Stimulated activated naive CD8-positive, alpha-beta T cell treated with anti-CD3 and anti-CD28 coated beads, Interleukin-15, amount 100 ng/mL, for 72 hours (primary cell): ENCODE results near the gene HBD.

ENCODE experiments used
- ATAC-seq: fragments of 150-1000 bp; cut with Tn5 transposase; 2 replicates; pipeline ENCODE4 v1.10.0; 2021; ENCODE audit warnings: mild to moderate bottlenecking, moderate library complexity
- DNase-seq, 2 donors: peaks; one replicate each; pipeline ENCODE4 v3.0.0; 2021 to 2022
- H3K27ac Mint-ChIP-seq, 2 donors: one replicate each; pipeline ENCODE4 v1.8.0; 2022; ENCODE audit warnings: mild to moderate bottlenecking in 2 of 2, mixed read lengths in 2 of 2, moderate library complexity in 2 of 2
- H3K27me3 Mint-ChIP-seq: one replicate; pipeline ENCODE4 v1.8.0; 2022; ENCODE audit warnings: mixed read lengths
- H3K4me1 Mint-ChIP-seq: one replicate; pipeline ENCODE4 v1.8.0; 2022; ENCODE audit warnings: mild to moderate bottlenecking, mixed read lengths
- H3K4me3 Mint-ChIP-seq, 2 donors: one replicate each; pipeline ENCODE4 v1.8.0; 2022; ENCODE audit warnings: mild to moderate bottlenecking in 2 of 2, mixed read lengths in 2 of 2, moderate library complexity in 1 of 2
- H3K9me3 Mint-ChIP-seq, 2 donors: one replicate each; pipeline ENCODE4 v1.8.0; 2022; ENCODE audit warnings: mixed read lengths in 2 of 2

Gene HBD

DNA sequence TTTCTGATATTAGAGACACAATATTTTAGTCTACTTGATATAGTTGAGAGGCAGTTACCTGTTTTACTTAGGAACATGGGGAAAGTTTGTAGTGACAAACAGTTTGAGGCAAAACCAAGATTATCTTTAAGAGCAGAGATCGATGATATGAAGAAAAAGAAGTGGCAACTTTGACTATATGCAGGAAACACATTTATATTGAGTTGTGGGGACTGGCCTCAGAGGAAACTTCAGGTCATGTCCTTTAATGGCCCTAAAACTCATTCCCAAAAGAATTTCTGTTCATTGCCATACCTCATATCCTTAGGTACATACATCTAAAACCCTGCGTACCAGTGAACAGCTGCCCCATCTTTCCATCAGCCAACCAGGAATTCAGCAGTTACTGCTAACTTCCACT, 10.9 kb upstream of the HBD start:
- Mint-ChIP-seq H3K9me3 (no peaks in the 10 kb centered on the region), H3K4me3 (no peak overlapping the region), H3K27me3 (peaks cover 9% of the 10 kb centered on the region), H3K27ac (no peak overlapping the region), H3K4me1 (no peaks in the 10 kb centered on the region)
- ATAC-seq = no peak
- DNase-seq = no peak

- H3K9me3 Mint-ChIP-seq = no peaks in the 10 kb centered on the region
- H3K27me3 Mint-ChIP-seq = peaks cover 16% of the 10 kb centered on the region
- H3K4me3 Mint-ChIP-seq = no peak overlapping the region
- no peak for ATAC-seq
- no peaks in the 10 kb centered on the region for H3K4me1 Mint-ChIP-seq
- DNase-seq = no peak
- H3K27ac Mint-ChIP-seq = no peak overlapping the region
Measured at GRCh38 chr11:5243816-5244180, 9.5 kb upstream of the HBD start.

GRCh38 chr11:5242933-5243815, 8.9 kb upstream of the HBD start:
- Mint-ChIP-seq H3K27ac (no peak overlapping the region), H3K4me3 (no peak overlapping the region), H3K4me1 (no peaks in the 10 kb centered on the region), H3K9me3 (no peaks in the 10 kb centered on the region), H3K27me3 (peaks cover 22% of the 10 kb centered on the region)
- no peak for DNase-seq
- no peak for ATAC-seq

- H3K27me3 Mint-ChIP-seq = peaks cover 22% of the 10 kb centered on the region
- H3K27ac Mint-ChIP-seq = no peak overlapping the region
- H3K4me1 Mint-ChIP-seq = no peaks in the 10 kb centered on the region
- no peaks in the 10 kb centered on the region for H3K9me3 Mint-ChIP-seq
- ATAC-seq (no peak), DNase-seq (no peak)
- H3K4me3 Mint-ChIP-seq = no peak overlapping the region
Measured at GRCh38 chr11:5242208-5242607, 7.9 kb upstream of the HBD start.

DNA sequence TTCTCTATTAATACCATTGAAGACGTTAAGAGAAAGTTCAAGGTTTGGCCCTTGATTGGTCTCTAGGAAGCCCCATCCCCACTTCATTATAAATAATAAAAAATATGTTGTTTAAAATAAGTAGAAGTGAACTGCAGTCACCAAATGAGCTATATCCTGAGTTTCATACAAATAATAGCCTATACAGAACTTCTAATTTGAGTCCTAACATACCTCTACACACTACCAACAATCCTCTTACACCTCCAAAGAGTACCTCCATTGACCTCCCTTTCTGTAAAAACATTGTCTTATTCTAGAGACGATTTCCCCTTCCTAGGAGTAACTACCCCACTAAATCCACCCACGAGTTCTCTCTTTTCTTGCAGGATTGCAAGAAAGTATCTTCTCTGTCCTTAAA, 7.2 kb upstream of the HBD start:
- H3K9me3 Mint-ChIP-seq = no peaks in the 10 kb centered on the region
- no peak overlapping the region for H3K4me3 Mint-ChIP-seq
- peaks cover 22% of the 10 kb centered on the region for H3K27me3 Mint-ChIP-seq
- H3K27ac Mint-ChIP-seq = no peak overlapping the region
- no peak for DNase-seq
- no peaks in the 10 kb centered on the region for H3K4me1 Mint-ChIP-seq
- no peak for ATAC-seq

- Mint-ChIP-seq H3K27me3 (peaks cover 26% of the 10 kb centered on the region), H3K27ac (no peak overlapping the region), H3K4me3 (no peak overlapping the region), H3K9me3 (no peaks in the 10 kb centered on the region), H3K4me1 (no peaks in the 10 kb centered on the region)
- ATAC-seq (no peak), DNase-seq (no peak)
Measured at GRCh38 chr11:5240458-5240857, 6.2 kb upstream of the HBD start.

- ATAC-seq = no peak
- no peak for DNase-seq
- H3K27me3 Mint-ChIP-seq = peaks cover 27% of the 10 kb centered on the region
- no peaks in the 10 kb centered on the region for H3K4me1 Mint-ChIP-seq
- H3K27ac Mint-ChIP-seq = no peak overlapping the region
- H3K4me3 Mint-ChIP-seq = no peak overlapping the region
- H3K9me3 Mint-ChIP-seq = no peaks in the 10 kb centered on the region
Measured at GRCh38 chr11:5240056-5240455, 5.8 kb upstream of the HBD start.

DNA sequence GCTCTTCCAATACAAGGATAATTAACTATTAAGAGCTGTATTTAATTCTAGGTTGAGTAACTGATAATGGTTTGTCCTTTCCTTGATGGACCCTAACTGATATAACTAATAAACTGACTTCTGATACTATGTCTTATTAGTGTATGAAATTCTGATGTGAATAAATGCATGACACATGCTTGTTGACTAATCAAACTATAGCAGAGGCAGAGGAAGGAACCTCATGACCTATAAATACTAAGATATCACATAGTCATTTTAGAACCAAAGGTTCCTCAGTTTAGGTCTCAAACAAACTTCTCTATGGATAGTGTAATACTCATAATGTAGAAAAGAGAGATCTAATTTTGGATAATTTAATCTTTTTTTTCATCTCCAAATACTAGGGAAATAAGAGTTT, 4.8 kb upstream of the HBD start:
- no peak for ATAC-seq
- Mint-ChIP-seq H3K4me1 (no peaks in the 10 kb centered on the region), H3K27ac (no peak overlapping the region), H3K4me3 (no peak overlapping the region), H3K9me3 (no peaks in the 10 kb centered on the region), H3K27me3 (peaks cover 29% of the 10 kb centered on the region)
- DNase-seq = no peak

DNA sequence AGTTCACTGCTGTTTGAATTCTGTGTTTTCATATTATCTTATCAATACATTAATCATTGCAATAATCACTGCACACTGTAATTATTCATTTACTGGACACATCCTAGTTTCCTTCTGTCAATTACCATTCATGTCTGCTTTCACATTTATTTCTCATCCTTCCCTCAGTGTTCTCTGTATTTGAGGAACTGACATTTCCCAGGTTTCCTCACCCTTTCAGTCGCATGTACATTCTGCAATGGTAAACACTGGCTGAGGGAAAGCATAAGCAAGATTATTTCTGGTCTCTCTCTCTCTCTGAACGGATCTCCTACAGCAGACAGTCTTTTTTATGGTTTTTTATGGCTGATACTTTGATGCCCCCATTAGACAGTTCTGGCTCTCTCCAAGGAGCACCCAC, 4.2 kb upstream of the HBD start:
- no peak overlapping the region for H3K27ac Mint-ChIP-seq
- H3K4me1 Mint-ChIP-seq = no peaks in the 10 kb centered on the region
- no peaks in the 10 kb centered on the region for H3K9me3 Mint-ChIP-seq
- DNase-seq (no peak), ATAC-seq (no peak)
- peaks cover 29% of the 10 kb centered on the region for H3K27me3 Mint-ChIP-seq
- H3K4me3 Mint-ChIP-seq = no peak overlapping the region

DNA sequence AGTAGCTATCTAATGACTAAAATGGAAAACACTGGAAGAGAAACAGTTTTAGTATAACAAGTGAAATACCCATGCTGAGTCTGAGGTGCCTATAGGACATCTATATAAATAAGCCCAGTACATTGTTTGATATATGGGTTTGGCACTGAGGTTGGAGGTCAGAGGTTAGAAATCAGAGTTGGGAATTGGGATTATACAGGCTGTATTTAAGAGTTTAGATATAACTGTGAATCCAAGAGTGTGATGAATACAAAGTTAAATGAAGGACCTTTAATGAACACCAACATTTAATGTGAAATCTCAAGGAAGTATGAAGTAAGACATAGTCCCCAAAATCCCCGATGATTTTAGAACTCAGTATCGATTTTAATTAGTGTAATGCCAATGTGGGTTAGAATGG, 3.1 kb upstream of the HBD start:
- Mint-ChIP-seq H3K4me1 (no peaks in the 10 kb centered on the region), H3K9me3 (no peaks in the 10 kb centered on the region), H3K27me3 (peaks cover 29% of the 10 kb centered on the region), H3K27ac (no peak overlapping the region), H3K4me3 (no peak overlapping the region)
- no peak for DNase-seq
- ATAC-seq = no peak

DNA sequence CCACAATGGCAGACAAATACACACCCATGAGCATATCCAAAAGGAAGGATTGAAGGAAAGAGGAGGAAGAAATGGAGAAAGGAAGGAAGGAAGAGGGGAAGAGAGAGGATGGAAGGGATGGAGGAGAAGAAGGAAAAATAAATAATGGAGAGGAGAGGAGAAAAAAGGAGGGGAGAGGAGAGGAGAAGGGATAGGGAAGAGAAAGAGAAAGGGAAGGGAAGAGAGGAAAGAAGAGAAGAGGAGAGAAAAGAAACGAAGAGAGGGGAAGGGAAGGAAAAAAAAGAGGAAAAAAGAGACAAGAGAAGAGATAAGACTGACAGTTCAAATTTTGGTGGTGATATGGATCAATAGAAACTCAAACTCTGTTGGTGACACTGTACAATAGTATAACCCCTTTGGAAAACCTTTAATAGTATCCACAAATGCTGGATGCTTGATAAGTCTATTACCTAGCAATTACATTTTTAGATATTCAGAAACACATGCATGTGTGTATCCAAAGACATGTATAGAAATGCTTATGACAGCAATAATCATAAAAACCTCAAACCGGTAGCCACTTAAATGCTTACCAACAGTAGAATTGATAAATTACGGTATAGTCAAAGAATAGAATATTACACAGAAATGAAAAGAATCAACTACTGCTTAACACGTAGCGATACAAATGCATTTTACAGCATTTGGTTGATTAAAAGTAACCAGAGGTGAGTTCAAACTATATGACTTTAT, 1.2 kb upstream of the HBD start:
- H3K9me3 Mint-ChIP-seq = no peaks in the 10 kb centered on the region
- peaks cover 29% of the 10 kb centered on the region for H3K27me3 Mint-ChIP-seq
- DNase-seq (no peak), ATAC-seq (no peak)
- no peak overlapping the region for H3K4me3 Mint-ChIP-seq
- no peaks in the 10 kb centered on the region for H3K4me1 Mint-ChIP-seq
- peak overlapping the region in 1 of 2 donors; percentile 55 for H3K27ac Mint-ChIP-seq

GRCh38 chr11:5233307-5233706, 976 bp downstream of the HBD start:
- Mint-ChIP-seq H3K27me3 (peaks cover 16% of the 10 kb centered on the region), H3K9me3 (no peaks in the 10 kb centered on the region), H3K4me3 (no peak overlapping the region), H3K4me1 (no peaks in the 10 kb centered on the region), H3K27ac (no peak overlapping the region)
- ATAC-seq (no peak), DNase-seq (no peak)

DNA sequence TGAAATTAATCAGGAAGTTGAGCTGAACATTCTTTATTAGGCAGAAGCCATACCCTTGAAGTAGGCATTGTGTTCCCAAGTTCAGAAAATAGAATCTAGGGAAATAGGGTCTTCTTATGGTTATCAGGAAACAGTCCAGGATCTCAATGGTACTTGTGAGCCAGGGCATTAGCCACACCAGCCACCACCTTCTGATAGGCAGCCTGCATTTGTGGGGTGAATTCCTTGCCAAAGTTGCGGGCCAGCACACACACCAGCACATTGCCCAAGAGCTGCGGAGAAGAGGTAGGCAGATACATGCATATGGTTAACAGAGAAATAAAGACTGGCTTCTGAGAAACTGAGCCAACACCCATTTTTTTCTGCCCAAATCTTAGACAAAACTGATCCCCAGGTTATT, 1.5 kb downstream of the HBD start:
- ATAC-seq (no peak), DNase-seq (no peak)
- no peak overlapping the region for H3K4me3 Mint-ChIP-seq
- peaks cover 14% of the 10 kb centered on the region for H3K27me3 Mint-ChIP-seq
- no peaks in the 10 kb centered on the region for H3K4me1 Mint-ChIP-seq
- no peaks in the 10 kb centered on the region for H3K9me3 Mint-ChIP-seq
- no peak overlapping the region for H3K27ac Mint-ChIP-seq

DNA sequence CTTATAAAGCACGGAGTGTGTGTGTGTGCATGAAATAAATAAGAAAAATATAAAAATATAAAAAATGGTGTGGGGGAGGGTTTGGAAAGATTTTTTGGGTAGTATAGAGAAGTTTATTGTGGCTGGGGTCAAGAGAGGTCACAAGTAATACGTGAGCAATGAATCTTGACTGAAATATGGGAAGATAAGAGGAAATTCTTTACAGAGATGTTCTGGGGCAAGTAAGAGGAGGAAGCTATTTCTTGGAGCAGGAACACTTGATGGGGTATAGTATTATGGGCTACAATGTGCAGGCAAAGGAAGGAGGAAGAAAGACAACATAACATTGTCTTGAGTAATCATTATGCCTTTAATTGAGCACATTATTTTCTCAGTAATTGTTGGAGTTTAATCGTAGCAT, 2.1 kb downstream of the HBD start:
- DNase-seq (no peak), ATAC-seq (no peak)
- H3K4me1 Mint-ChIP-seq = no peaks in the 10 kb centered on the region
- no peak overlapping the region for H3K27ac Mint-ChIP-seq
- peaks cover 15% of the 10 kb centered on the region for H3K27me3 Mint-ChIP-seq
- no peaks in the 10 kb centered on the region for H3K9me3 Mint-ChIP-seq
- no peak overlapping the region for H3K4me3 Mint-ChIP-seq

- H3K27ac Mint-ChIP-seq = no peak overlapping the region
- H3K9me3 Mint-ChIP-seq = no peaks in the 10 kb centered on the region
- ATAC-seq = no peak
- H3K27me3 Mint-ChIP-seq = peaks cover 20% of the 10 kb centered on the region
- no peaks in the 10 kb centered on the region for H3K4me1 Mint-ChIP-seq
- no peak for DNase-seq
- H3K4me3 Mint-ChIP-seq = no peak overlapping the region
Measured at GRCh38 chr11:5231111-5231510, 3.2 kb downstream of the HBD start.

- Mint-ChIP-seq H3K4me3 (no peak overlapping the region), H3K27me3 (peaks cover 11% of the 10 kb centered on the region), H3K27ac (no peak overlapping the region), H3K9me3 (no peaks in the 10 kb centered on the region), H3K4me1 (no peaks in the 10 kb centered on the region)
- no peak for DNase-seq
- ATAC-seq = no peak
Measured at GRCh38 chr11:5230266-5230665, 4.0 kb downstream of the HBD start.
